ENCODE measurements around the gene TP53I3.

DNA sequence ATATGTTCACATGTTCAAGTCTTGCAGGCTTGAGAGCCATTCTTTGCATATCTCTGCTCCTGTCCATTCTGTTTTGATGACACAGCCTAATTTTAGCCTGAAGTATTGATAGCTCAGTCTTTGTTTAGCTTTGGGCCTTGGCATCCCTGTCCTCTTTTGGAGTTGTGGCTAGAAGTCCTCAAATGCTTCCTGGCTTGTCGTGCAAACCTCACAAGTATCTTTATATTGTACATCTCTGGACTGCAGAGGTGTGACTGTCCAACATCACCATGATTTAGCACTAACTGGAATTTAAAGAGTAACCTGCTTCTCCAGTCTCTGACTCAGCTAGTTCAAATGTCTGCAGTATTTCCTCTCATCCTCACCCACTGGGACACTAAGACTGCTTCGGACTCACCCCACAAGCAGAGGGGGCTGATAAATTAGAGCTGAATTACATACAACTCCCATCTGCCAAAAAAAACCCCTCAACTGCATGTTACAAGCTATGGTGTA, 26.8 kb upstream of the TP53I3 start:
- TF ChIP-seq, protein P1, sequence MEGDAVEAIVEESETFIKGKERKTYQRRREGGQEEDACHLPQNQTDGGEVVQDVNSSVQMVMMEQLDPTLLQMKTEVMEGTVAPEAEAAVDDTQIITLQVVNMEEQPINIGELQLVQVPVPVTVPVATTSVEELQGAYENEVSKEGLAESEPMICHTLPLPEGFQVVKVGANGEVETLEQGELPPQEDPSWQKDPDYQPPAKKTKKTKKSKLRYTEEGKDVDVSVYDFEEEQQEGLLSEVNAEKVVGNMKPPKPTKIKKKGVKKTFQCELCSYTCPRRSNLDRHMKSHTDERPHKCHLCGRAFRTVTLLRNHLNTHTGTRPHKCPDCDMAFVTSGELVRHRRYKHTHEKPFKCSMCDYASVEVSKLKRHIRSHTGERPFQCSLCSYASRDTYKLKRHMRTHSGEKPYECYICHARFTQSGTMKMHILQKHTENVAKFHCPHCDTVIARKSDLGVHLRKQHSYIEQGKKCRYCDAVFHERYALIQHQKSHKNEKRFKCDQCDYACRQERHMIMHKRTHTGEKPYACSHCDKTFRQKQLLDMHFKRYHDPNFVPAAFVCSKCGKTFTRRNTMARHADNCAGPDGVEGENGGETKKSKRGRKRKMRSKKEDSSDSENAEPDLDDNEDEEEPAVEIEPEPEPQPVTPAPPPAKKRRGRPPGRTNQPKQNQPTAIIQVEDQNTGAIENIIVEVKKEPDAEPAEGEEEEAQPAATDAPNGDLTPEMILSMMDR (conservative IDR thresholded peaks at IDR 0.05; ENCODE audit: low read length): no peak
- TF ChIP-seq EZH2phosphoT487 (IDR thresholded peaks at IDR 0.05; ENCODE audit: borderline replicate concordance): no peak

All from Loucy (cell line).